Inflammatory macrophage treated with lipopolysaccharide for 4 hours (primary cell): ENCODE measurements around the gene ROR1.
"Not testable (repeated sequence)": the region's sequence is repeated elsewhere in the genome, so short reads cannot be mapped to it uniquely, and the experiment has no call there.

ENCODE experiments used
- DNase-seq: peaks from one replicate; pipeline ENCODE4 v3.0.0-alpha.2; 2020

ROR1 gene

GRCh38 chr1:63770381-63770780, 3.4 kb upstream of the ROR1 start:
- DNase-seq: no peak

- DNase-seq: no peak
Observed at GRCh38 chr1:63772201-63772600, 1.6 kb upstream of the ROR1 start.

GRCh38 chr1:63772876-63773275, 941 bp upstream of the ROR1 start:
- no peak for DNase-seq

GRCh38 chr1:63773496-63773814, 362 bp upstream of the ROR1 start:
- no peak for DNase-seq

- DNase-seq: no peak
Observed at GRCh38 chr1:63774617-63775417, 1.0 kb downstream of the ROR1 start.

GRCh38 chr1:63775418-63776127, 1.8 kb downstream of the ROR1 start:
- DNase-seq: no peak

GRCh38 chr1:63777286-63777685, 3.5 kb downstream of the ROR1 start:
- no peak for DNase-seq

- no peak for DNase-seq
Observed at GRCh38 chr1:63777965-63778880, 4.4 kb downstream of the ROR1 start.

GRCh38 chr1:63779338-63780211, 5.8 kb downstream of the ROR1 start:
- DNase-seq: no peak

GRCh38 chr1:63780565-63780964, 6.7 kb downstream of the ROR1 start:
- no peak for DNase-seq

GRCh38 chr1:63782982-63783381, 9.2 kb downstream of the ROR1 start:
- no peak for DNase-seq

GRCh38 chr1:63784083-63784482, 10.3 kb downstream of the ROR1 start:
- no peak for DNase-seq

GRCh38 chr1:63784489-63785390, 10.9 kb downstream of the ROR1 start:
- no peak for DNase-seq

- DNase-seq: not testable (repeated sequence)
Observed at GRCh38 chr1:63787270-63787669, 13.5 kb downstream of the ROR1 start.

GRCh38 chr1:63787875-63788274, 14.1 kb downstream of the ROR1 start:
- DNase-seq: no peak

GRCh38 chr1:63789856-63790605, 16.2 kb downstream of the ROR1 start:
- DNase-seq: no peak

- DNase-seq: no peak
Observed at GRCh38 chr1:63790989-63791388, 17.2 kb downstream of the ROR1 start.

- no peak for DNase-seq
Observed at GRCh38 chr1:63792152-63792551, 18.3 kb downstream of the ROR1 start.

GRCh38 chr1:63793741-63794240, 20.0 kb downstream of the ROR1 start:
- DNase-seq: no peak

GRCh38 chr1:63794354-63794753, 20.5 kb downstream of the ROR1 start:
- DNase-seq: no peak
